Endothelial cell (in vitro differentiated cells): ENCODE data around the gene DNASE1L3. TPM values are rescaled to one million over a fixed set of nuclear protein-coding genes. Genes with fewer than 3 reads are reported as not detected.
A peak's percentile ranks its signal among the peaks of the same experiment; 100 is the strongest.

Source experiments
- DNase-seq: peaks from one replicate; pipeline ENCODE4 v3.0.0; 2021; ENCODE audit warnings: low spot score
- H3K27ac Mint-ChIP-seq: one replicate; pipeline ENCODE4 v1.8.0; 2021; ENCODE audit warnings: mixed read lengths, inconsistent platforms; ENCODE audit not compliant: unreplicated experiment
- H3K27me3 Mint-ChIP-seq: one replicate; pipeline ENCODE4 v1.8.0; 2021; ENCODE audit warnings: mild to moderate bottlenecking, moderate library complexity, mixed read lengths, inconsistent platforms; ENCODE audit not compliant: unreplicated experiment
- H3K36me3 Mint-ChIP-seq: one replicate; pipeline ENCODE4 v1.8.0; 2021; ENCODE audit warnings: mild to moderate bottlenecking, low read depth, mixed read lengths, inconsistent platforms; ENCODE audit not compliant: unreplicated experiment
- H3K4me1 Mint-ChIP-seq: one replicate; pipeline ENCODE4 v1.8.0; 2021; ENCODE audit warnings: mild to moderate bottlenecking, mixed read lengths, inconsistent platforms; ENCODE audit not compliant: unreplicated experiment
- H3K4me3 Mint-ChIP-seq: one replicate; pipeline ENCODE4 v1.8.0; 2021; ENCODE audit warnings: mild to moderate bottlenecking, mixed read lengths, inconsistent platforms; ENCODE audit not compliant: unreplicated experiment
- H3K9me3 Mint-ChIP-seq: one replicate; pipeline ENCODE4 v1.8.0; 2021; ENCODE audit warnings: mixed read lengths, inconsistent platforms; ENCODE audit not compliant: unreplicated experiment
- CTCF ChIP-seq: fragments of 200-600 bp; sonication (generic); IDR thresholded peaks from one replicate; pipeline ENCODE4 v1.5.0; 2021; ENCODE audit warnings: antibody characterized with exemption; ENCODE audit not compliant: unreplicated experiment
- total RNA-seq: library from RNA; stranded (reverse); fragmentation: NEBNext Ultra II Directional; extraction: Animal tissue kit (Norgen Biotek cat#: 25700); gene quantifications from one replicate; pipeline ENCODE4 v1.2.1, GENCODE V29; 2021; ENCODE audit not compliant: unreplicated experiment

The DNASE1L3 gene
- total RNA-seq, 1 donor from 2014 or later = 1.6 TPM

- Mint-ChIP-seq H3K9me3 (no peaks in the 10 kb centered on the region), H3K4me1 (peaks cover 64% of the 10 kb centered on the region), H3K36me3 (peaks cover 39% of the 10 kb centered on the region), H3K27me3 (peaks cover 22% of the 10 kb centered on the region), H3K4me3 (no peak overlapping the region), H3K27ac (peak overlapping the region; percentile 90)
- TF ChIP-seq CTCF = no peak
- DNase-seq = no peak
Measured at GRCh38 chr3:58173029-58173668, 37.6 kb downstream of the DNASE1L3 start.

GRCh38 chr3:58171126-58171525, 39.6 kb downstream of the DNASE1L3 start:
- Mint-ChIP-seq H3K36me3 (peaks cover 44% of the 10 kb centered on the region), H3K4me1 (peaks cover 57% of the 10 kb centered on the region), H3K27me3 (peaks cover 19% of the 10 kb centered on the region), H3K9me3 (no peaks in the 10 kb centered on the region), H3K27ac (peak overlapping the region; percentile 44), H3K4me3 (peak overlapping the region; percentile 66)
- DNase-seq = no peak
- TF ChIP-seq CTCF = no peak

GRCh38 chr3:58170376-58170775, 40.4 kb downstream of the DNASE1L3 start:
- Mint-ChIP-seq H3K27me3 (peaks cover 18% of the 10 kb centered on the region), H3K9me3 (no peaks in the 10 kb centered on the region), H3K36me3 (peaks cover 48% of the 10 kb centered on the region), H3K4me1 (peaks cover 50% of the 10 kb centered on the region), H3K4me3 (no peak overlapping the region), H3K27ac (peak overlapping the region; percentile 70)
- no peak for DNase-seq
- TF ChIP-seq CTCF = no peak

GRCh38 chr3:58169371-58169770, 41.4 kb downstream of the DNASE1L3 start:
- H3K4me1 Mint-ChIP-seq = peaks cover 40% of the 10 kb centered on the region
- H3K9me3 Mint-ChIP-seq = no peaks in the 10 kb centered on the region
- H3K27ac Mint-ChIP-seq = no peak overlapping the region
- no peak for TF ChIP-seq CTCF
- DNase-seq = no peak
- peaks cover 48% of the 10 kb centered on the region for H3K36me3 Mint-ChIP-seq
- H3K4me3 Mint-ChIP-seq = no peak overlapping the region
- H3K27me3 Mint-ChIP-seq = peaks cover 17% of the 10 kb centered on the region

- no peak overlapping the region for H3K4me3 Mint-ChIP-seq
- H3K9me3 Mint-ChIP-seq = no peaks in the 10 kb centered on the region
- peaks cover 14% of the 10 kb centered on the region for H3K27me3 Mint-ChIP-seq
- TF ChIP-seq CTCF = no peak
- DNase-seq = no peak
- H3K4me1 Mint-ChIP-seq = peaks cover 32% of the 10 kb centered on the region
- H3K36me3 Mint-ChIP-seq = peaks cover 54% of the 10 kb centered on the region
- H3K27ac Mint-ChIP-seq = no peak overlapping the region
Measured at GRCh38 chr3:58168498-58168897, 42.3 kb downstream of the DNASE1L3 start.
